ENCODE data around the gene GH2.
"Not testable (repeated sequence)": the region's sequence is repeated elsewhere in the genome, so short reads cannot be mapped to it uniquely, and the experiment has no call there.

Gene GH2

DNA sequence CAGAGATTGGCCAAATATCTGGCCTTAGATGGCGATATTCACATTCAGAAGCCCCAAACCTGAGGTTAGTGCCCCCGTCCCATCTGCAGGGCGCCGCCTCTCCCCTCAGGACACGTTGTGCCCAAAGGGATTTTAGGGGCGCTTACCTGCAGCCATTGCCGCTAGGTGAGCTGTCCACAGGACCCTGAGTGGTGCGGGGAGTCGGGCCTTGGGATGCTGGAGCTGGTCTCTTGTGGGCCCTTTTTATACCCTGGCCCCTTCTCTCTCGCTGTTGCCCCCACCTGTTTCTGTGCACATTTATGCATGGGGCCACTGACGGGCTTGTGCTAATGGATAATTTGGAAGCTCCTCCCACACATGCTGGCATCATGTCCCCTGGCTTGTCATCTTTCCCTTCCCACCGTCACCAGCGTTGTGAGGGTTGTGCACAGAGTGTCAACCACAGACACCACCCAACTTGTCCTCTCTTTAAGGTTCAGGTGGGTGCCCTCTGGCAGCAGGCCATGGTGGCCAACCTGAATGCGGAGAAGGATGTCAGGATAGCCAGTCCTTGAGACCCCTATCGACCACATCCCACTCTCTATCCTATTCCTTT is 29.4 kb upstream of the GH2 start, which contains the start of gene CSHL1:
CSHL1 (minus strand) TSS at position 218 of the 595 bp plus-strand sequence; CDS start at position 156, 62 bp downstream.
- DNase-seq (ENCODE audit: low read depth), result no peak

- no peak for DNase-seq (ENCODE audit: low read depth)
Observed at GRCh38 chr17:63910096-63910495, 28.4 kb upstream of the GH2 start.

DNA sequence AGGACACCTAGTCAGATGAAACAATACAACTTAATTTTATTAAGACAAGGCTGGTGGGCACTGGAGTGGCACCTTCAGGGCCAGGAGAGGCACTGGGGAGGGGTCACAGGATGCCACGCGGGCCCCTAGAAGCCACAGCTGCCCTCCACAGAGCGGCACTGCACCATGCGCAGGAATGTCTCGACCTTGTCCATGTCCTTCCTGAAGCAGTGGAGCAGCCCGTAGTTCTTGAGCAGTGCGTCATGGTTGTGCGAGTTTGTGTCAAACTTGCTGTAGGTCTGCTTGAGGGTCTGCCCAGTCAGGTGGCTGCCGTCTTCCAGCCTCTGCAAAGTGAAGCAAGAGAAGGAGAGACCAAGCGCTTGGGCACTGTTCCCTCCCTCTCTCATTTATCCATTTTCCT is 27.8 kb upstream of the GH2 start:
- DNase-seq (ENCODE audit: low read depth), result not testable (repeated sequence)

- peak; percentile 45 for DNase-seq (ENCODE audit: low read depth)
Observed at GRCh38 chr17:63907161-63907778, 25.5 kb upstream of the GH2 start.

- not testable (repeated sequence) for DNase-seq (ENCODE audit: low read depth)
Observed at GRCh38 chr17:63904796-63905195, 23.1 kb upstream of the GH2 start.

- peak; percentile 40 for DNase-seq (ENCODE audit: low read depth)
Observed at GRCh38 chr17:63903787-63904201, 22.1 kb upstream of the GH2 start.

DNA sequence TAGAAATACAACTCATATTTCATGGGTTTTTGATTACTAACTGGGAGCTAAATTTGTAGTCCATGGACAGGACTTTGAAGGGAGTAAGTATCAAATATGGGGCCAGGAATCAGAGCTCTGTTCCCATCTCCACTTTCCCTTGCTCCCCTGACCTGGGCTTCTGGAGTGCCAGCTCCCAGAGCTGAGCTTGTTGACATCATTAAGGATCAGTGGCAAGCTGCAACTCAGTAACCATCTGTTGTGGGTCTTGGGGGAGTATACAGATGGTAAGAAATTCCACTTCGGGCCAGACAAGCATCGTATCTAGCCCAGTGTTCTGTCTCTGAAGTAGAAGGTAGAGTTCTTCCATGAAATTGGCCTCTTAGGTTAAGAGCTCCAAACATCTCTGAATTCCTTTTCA is 20.2 kb upstream of the GH2 start:
- not testable (repeated sequence) for DNase-seq (ENCODE audit: low read depth)

DNA sequence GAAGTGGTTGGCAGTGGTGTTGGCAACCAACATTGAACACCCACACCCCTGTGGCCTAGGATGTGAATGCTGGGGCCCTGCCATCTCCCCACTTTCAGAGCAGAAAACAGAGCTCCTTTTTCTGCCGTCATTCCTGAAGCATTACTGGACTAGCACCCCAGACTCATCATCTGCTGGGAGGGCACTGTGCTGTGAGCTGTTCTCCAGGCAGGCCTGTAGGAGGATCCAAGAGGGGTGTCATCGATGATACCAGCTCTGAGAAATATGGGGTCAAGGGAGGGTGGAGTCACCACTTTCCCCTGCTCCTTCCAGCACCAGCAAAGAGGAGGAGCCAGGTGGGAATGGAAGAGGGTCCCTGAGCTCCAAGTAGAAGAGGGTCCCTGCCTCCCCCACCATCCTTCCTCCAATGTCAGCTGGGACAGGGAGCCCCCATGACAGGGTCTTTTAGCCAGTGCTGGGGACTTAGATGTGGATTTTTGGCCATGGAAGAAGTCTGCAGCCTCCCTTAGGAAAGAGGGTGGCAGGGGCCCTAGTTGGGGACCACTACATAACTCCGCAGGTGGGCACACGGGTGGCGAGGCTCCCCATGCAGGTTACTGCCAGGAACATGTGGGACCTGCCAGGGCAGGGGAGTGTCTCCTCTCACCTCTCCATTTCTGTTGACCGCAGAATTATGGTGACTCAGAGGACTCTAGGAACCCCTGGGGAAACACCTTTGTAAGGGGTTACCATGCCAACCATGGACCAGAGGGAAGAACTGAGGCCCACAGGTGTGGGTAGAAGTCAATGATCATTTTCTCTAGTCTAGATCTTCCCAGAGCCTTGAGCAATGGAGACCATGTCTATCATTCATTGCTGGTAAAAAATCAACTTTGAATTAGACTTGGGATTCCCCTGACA is 17.4 kb upstream of the GH2 start:
- peak; percentile 62 for DNase-seq (ENCODE audit: low read depth)

DNA sequence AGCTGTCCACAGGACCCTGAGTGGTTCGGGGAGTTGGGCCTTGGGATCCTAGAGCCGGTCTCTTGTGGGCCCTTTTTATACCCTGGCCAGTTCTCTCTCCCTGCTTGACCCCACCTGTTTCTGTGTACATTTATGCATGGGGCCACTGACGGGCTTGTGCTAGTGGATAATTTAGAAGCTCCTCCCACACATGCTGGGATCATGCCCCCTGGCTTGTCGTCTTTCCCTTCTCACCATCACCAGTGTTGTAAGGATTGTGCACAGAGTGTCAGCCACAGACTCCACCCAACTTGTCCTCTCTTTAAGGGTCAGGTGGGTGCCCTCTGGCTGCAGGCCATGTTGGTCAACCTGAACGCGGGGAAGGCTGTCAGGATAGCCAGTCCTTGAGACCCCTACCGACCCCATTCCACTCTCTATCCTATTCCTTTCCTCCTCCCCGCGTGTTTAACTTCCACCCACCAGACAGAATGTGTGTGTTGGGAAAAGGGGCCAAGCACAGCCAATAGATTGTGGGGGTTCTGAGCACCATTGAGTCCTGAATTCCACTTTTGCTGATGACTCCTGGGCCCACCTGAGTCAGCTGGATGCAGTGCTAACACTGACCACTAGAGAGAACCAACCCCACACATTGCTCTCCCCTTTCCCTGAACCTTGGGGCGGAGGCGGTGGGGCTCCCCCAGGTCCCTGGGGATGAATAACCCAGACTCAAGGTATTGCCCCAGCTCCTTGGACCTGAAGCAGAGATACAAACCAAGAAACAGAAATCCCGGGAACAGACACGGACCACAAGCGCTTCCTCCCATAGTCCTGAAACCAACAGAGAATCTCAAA is 15.0 kb upstream of the GH2 start, which contains the start of gene CSH1:
CSH1 (minus strand) TSS at position 51 of the 831 bp plus-strand sequence. CDS start 63 bp downstream, outside the sequence.
- not testable (repeated sequence) for DNase-seq (ENCODE audit: low read depth)

GRCh38 chr17:63894821-63895220 is 13.1 kb upstream of the GH2 start:
- not testable (repeated sequence) for DNase-seq (ENCODE audit: low read depth)

DNA sequence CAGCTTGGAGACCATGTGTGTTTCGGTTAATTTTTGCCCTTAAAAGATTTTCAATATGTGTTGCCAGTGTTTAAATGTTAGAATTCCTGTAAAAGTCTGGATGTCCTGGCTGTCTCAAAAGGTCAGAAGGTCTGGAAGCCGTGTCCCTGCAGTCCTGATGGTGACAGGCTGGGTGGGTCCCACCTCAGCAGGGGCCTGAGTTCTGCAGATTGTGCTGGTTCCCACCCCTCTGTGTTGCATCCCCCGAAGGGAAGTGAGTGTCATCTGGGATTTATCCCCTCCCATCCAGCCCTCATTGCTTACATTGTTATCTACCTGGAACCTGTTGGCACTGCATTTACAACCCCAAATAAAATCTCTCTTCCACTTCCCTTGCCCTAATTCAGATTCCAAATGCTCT is 12.3 kb upstream of the GH2 start:
- not testable (repeated sequence) for DNase-seq (ENCODE audit: low read depth)

DNA sequence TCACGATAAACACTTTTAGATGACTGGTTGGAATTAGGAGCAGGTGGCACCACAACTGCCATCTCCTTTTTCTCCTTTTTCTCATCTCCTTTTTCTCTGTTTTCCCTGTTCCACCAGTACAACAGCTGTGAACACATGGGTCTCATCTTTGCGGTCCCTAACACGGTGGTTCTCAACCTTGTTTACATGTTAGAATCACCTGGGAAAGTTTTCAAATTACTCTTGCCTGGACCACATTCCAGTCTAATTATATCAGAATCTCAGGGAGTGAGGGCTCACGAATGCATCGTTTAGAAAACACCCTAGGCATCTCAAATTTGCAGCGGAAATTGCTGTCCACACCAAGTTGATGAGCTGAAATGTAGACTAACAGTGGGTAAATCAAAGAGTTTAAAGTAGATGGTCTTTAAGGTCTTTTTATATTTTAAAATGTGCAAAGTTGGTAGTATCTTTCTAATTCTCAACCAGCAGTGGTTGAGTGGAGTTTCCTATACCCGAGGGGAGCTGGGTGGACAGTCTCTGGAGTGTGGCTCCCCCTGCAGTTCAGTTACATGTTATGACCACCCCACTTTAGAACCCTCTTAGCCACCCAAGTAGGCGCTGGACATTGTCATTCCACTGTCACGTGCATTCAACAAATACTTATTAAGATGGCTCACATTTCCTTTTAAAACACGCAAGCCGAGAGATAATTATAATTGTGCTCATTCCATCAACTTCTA is 10.7 kb upstream of the GH2 start:
- peak; percentile 40 for DNase-seq (ENCODE audit: low read depth)

DNA sequence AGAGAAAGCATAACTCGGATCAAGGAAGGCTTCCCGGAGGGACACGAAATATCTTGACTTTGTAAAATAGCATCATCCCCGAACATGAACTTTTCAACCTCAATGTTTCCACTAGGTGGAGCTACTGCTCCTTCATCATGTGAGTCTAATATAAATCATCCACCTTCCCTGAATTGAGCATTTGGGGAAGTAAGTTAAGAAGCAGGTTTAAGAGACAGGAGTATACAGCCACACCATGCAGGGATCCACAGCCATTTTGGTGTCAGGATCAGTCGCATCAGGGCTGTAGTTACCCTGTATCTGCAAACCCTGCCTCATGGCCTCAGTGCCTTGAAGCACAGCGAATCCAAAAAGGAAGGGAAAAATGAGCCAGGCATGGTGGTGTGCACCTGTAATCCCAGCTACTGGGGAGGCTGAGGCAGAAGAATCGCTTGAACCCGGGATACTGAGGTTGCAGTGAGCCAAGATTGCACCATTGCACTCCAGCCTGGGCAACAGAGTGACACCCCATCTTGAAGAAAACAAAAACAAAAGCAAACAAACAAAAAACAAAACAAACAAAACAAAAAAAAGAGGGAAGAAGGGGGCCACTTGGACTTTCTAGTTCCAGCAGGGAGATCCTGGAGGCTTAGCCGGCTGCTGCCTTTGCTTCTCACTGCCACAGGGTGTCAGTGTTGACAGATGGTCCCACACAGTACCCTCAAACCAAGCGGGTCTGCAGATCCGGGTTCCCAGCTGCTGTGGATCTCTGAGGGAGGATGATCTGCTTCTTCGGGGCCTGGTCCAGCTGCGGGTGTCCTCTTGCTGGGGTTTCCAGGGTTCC is 7.5 kb upstream of the GH2 start:
- peak; percentile 68 for DNase-seq (ENCODE audit: low read depth)

- DNase-seq (ENCODE audit: low read depth), result not testable (repeated sequence)
Observed at GRCh38 chr17:63885119-63885518, 3.4 kb upstream of the GH2 start.

GRCh38 chr17:63882626-63883126 is 932 bp upstream of the GH2 start:
- not testable (repeated sequence) for DNase-seq (ENCODE audit: low read depth)

DNA sequence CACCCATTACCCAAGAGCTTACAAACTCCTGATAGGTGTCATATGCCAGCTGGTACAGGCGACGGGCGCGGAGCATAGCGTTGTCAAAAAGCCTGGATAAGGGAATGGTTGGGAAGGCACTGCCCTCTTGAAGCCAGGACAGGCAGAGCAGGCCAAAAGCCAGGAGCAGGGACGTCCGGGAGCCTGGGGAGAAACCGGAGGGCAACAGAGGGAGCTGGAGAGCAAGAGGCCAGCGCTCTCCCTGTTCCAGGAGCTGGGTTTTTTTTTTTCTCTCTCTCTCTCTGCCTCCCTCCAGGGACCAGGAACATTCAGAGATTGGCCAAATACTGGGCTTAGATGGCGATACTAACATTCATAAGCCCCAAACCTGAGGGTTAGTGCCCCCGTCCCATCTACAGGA is 407 bp downstream of the GH2 start:
- DNase-seq (ENCODE audit: low read depth), result peak; percentile 12

GRCh38 chr17:63880706-63881105 is 1.0 kb downstream of the GH2 start:
- no peak for DNase-seq (ENCODE audit: low read depth)

DNA sequence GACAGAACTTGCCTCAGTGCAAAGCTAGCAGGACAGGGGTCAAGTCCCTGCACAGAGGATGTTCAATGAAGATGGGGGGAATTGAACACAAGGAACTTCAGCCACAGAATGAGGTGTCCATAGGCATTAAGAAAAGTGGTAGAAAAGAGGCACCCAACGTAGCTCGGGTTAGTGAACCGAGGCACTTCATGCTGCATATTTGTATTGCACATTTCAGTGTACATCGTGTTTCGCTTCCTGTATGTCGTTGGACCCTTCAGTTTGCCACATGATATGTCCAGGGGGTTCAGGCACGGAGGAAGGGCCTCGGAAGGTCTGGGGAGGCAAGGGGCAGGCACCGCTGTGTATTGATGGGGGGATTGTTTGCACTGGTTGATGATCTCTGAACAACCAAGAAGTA is 3.3 kb downstream of the GH2 start:
- DNase-seq (ENCODE audit: low read depth), result not testable (repeated sequence)

DNA sequence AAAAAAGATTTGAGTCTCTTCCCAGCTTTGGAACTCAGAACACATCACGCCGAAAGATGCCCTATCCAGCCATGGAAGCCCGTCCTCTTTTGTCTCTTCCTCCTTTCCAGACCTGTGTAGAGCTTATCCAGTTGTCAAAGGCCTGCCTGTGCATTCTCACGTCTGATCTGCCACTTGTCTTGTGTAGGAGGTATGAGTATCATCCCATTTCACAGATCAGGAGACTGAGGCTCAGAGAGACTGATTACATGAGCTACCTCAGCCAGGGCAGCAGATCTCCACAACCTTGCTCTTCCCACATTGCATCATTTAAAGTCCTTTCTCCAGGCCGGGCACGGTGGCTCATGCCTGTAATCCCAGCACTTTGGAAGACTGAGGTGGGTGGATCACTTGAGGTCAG is 7.1 kb downstream of the GH2 start:
- not testable (repeated sequence) for DNase-seq (ENCODE audit: low read depth)

- DNase-seq (ENCODE audit: low read depth), result not testable (repeated sequence)
Observed at GRCh38 chr17:63874061-63874626, 7.6 kb downstream of the GH2 start.

Data from ELR (cell line).